Coronary artery (tissue), 2 donors: ENCODE measurements around the gene TNS2.
A peak's percentile ranks its signal among the peaks of the same experiment; 100 is the strongest.

Experiments
- DNase-seq: peaks from one replicate; pipeline ENCODE4 v3.0.0-alpha.2; 2017; ENCODE audit warnings: low spot score
- H3K27ac ChIP-seq, 2 donors: fragments of 200-600 bp; sonication (generic); one replicate each; pipeline ENCODE4 v1.5.1; 2016 to 2019
- H3K4me3 ChIP-seq: fragments of 200-600 bp; sonication (generic); 2 replicates; pipeline ENCODE4 v1.5.1; 2016; ENCODE audit warnings: mild to moderate bottlenecking, moderate library complexity
- TF ChIP-seq, protein P1 (sequence below): fragments of 200-600 bp; sonication (generic); IDR thresholded peaks from one replicate; pipeline ENCODE4 v1.5.1; 2019; ENCODE audit warnings: antibody characterized with exemption

The TNS2 gene

DNA sequence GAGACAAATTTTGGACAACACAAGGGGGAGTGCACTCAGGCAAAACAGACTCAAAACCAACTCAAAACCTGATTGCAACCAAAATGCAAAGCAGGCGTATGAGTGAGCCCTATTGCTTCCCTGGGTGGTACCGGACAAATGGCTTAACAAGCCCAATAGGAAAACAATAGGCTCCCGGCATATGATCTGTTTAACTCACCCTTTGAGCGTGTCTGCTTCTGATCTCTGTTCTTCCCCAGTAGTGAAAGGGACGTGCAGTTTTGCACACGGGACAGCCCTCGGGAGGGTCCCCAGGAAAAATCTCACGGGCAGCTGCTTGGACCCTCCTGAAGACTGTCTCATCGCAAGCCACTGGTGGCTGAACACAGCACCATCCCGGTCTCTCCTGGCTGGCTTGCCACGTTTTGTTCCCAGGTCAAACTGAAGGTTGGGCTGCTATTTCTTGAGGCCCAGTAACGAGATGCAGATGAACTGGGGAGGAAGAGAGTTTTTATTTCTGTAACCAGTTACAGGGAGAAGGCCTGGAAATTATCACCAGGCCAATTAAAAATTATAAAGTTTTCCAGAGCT lies 63.4 kb downstream of the TNS2 start:
- Histone ChIP-seq H3K4me3 (no peak overlapping the region), H3K27ac (no peak overlapping the region)
- TF ChIP-seq, protein P1, sequence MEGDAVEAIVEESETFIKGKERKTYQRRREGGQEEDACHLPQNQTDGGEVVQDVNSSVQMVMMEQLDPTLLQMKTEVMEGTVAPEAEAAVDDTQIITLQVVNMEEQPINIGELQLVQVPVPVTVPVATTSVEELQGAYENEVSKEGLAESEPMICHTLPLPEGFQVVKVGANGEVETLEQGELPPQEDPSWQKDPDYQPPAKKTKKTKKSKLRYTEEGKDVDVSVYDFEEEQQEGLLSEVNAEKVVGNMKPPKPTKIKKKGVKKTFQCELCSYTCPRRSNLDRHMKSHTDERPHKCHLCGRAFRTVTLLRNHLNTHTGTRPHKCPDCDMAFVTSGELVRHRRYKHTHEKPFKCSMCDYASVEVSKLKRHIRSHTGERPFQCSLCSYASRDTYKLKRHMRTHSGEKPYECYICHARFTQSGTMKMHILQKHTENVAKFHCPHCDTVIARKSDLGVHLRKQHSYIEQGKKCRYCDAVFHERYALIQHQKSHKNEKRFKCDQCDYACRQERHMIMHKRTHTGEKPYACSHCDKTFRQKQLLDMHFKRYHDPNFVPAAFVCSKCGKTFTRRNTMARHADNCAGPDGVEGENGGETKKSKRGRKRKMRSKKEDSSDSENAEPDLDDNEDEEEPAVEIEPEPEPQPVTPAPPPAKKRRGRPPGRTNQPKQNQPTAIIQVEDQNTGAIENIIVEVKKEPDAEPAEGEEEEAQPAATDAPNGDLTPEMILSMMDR = no peak
- peak; percentile 43 for DNase-seq

DNA sequence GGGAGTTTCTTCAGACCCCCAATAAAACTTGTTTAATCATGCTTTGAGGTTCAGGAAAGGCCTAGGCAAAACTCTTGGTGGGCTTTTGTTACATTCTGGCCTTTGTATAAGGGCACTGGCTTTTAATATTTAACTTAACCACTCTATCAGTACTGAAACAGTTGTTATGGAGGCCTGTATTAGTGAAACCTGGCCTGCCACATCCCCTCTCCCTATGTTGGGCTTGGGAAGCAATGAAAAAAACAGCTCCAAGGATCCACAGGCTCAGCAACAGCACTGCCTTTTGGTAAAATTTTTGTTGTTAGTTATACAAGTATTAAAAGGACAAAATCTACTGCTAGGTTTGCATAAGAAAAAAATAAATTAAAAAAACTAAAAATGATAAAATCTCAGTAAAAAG lies 64.1 kb downstream of the TNS2 start:
- Histone ChIP-seq H3K4me3 (no peak overlapping the region), H3K27ac (peak overlapping the region; percentile 3 to 94)
- peak; percentile 4 for DNase-seq
- TF ChIP-seq, protein P1 = no peak
